Natural killer cell treated with Interleukin-12 subunit alpha and Interleukin-12 subunit beta and Interleukin-15 and Interleukin-18, amount 100 ng/mL, for 72 hours (primary cell): ENCODE results near the gene AP2S1. TPM values are rescaled to one million over a fixed set of nuclear protein-coding genes. Genes with fewer than 3 reads are reported as not detected.
"Not testable (repeated sequence)": the region's sequence is repeated elsewhere in the genome, so short reads cannot be mapped to it uniquely, and the experiment has no call there.

ENCODE experiments used
- ATAC-seq, 2 donors: fragments of 150-1000 bp; cut with Tn5 transposase in 1 of 2; sonication (Bioruptor Pico), chemical (Tn5 transposase) in 1 of 2; 2 replicates each; pipeline ENCODE4 v1.10.0; 2021
- DNase-seq: peaks from one replicate; pipeline ENCODE4 v3.0.0; 2022; ENCODE audit warnings: low spot score
- H3K27ac Mint-ChIP-seq, 2 donors: 1 replicate in 1 of 2; 2 replicates in 1 of 2; pipeline ENCODE4 v1.8.0; 2022; ENCODE audit warnings: mixed read lengths in 2 of 2, mild to moderate bottlenecking in 1 of 2, moderate library complexity in 1 of 2
- H3K27me3 Mint-ChIP-seq, 2 donors: 1 replicate in 1 of 2; 2 replicates in 1 of 2; pipeline ENCODE4 v1.8.0; 2022; ENCODE audit warnings: mixed read lengths in 2 of 2
- H3K36me3 Mint-ChIP-seq: one replicate; pipeline ENCODE4 v1.8.0; 2022; ENCODE audit warnings: mixed read lengths
- H3K4me1 Mint-ChIP-seq, 2 donors: 1 replicate in 1 of 2; 2 replicates in 1 of 2; pipeline ENCODE4 v1.8.0; 2022; ENCODE audit warnings: low read depth in 2 of 2, mixed read lengths in 2 of 2, mild to moderate bottlenecking in 1 of 2
- H3K4me3 Mint-ChIP-seq: one replicate; pipeline ENCODE4 v1.8.0; 2022; ENCODE audit warnings: mixed read lengths
- H3K9me3 Mint-ChIP-seq: 2 replicates; pipeline ENCODE4 v1.8.0; 2022; ENCODE audit warnings: mixed read lengths
- total RNA-seq, 2 donors: library from RNA; stranded (reverse); gene quantifications; one replicate each; pipeline ENCODE4 v1.2.3, GENCODE V29; 2022

The AP2S1 gene
- total RNA-seq, 2 donors from 2014 or later: 94.3 to 130 TPM

DNA sequence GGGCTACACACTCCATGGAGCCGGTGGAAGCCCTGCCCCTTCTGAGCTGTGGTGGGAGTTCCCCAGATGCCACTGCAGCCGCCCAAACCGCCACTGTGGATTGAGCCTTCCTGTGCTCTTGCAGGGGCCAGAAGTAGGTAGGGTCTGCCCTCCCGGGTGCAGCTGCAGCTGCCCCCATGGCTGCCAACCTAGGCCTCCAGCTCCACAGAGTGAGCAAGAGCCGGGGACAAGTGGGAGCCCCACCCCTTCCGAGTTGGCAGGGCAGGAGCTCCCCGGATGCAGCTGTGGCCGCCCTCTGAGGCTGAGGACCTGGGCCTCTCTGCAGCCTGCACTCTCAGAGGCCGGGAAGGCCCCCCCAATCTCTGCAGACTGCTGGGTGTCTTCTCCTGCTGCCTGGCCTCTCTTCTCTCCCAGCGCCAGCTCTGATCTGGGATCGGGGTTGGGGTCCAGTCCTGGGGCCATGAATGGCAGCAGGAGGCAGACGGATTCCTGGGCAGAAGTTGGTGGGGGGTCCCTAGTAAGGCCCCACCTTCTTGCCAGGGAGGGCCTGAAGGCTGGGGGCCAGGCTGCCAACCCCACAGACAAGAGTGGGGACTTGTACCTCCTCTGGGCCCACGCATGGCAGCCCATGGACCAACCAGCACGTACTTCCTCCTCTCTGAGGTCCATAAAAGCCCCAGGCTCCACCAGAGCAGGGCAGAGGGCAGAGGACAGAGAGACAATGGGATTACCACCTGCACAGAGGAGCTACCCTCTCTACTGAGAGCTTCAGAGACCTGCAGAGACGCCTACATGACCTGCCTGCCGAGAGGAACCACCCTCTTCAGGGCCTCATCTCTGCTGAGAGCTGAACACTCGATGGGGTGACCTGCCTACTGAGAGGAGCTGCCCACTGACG, 28.9 kb downstream of the AP2S1 start:
- Mint-ChIP-seq H3K4me1 (peaks cover 13 to 24% of the 10 kb centered on the region in 2 donors), H3K36me3 (no peaks in the 10 kb centered on the region), H3K4me3 (no peak overlapping the region), H3K9me3 (no peaks in the 10 kb centered on the region), H3K27me3 (no peaks in the 10 kb centered on the region), H3K27ac (peak overlapping the region; percentile 16 to 87)
- ATAC-seq (peak; percentile 78 to 87), DNase-seq (peak; percentile 67)

DNA sequence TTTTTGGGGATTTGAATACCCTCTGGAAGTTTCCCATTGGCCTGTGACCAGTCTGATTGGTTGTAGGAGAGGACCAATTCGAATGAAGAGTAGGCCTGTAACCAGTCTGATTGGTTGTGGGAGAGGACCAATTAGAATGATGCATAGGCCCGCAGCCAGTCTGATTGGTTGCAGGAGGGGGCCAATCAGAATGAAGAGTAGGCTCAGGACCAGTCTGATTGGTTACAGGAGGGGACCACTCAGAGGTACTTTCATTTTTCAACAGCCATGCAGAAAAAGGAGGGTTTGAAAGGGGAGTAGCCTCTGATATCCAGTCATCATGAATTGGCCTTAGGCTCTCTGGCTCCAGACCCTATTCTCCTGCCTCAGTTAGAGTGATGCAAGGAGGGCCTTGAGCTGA, 31.8 kb downstream of the AP2S1 start:
- no peak overlapping the region for H3K4me3 Mint-ChIP-seq
- peak in 1 of 2 donors; percentile 45 for ATAC-seq
- peak overlapping the region in 1 of 2 donors; percentile 45 for H3K27ac Mint-ChIP-seq

DNA sequence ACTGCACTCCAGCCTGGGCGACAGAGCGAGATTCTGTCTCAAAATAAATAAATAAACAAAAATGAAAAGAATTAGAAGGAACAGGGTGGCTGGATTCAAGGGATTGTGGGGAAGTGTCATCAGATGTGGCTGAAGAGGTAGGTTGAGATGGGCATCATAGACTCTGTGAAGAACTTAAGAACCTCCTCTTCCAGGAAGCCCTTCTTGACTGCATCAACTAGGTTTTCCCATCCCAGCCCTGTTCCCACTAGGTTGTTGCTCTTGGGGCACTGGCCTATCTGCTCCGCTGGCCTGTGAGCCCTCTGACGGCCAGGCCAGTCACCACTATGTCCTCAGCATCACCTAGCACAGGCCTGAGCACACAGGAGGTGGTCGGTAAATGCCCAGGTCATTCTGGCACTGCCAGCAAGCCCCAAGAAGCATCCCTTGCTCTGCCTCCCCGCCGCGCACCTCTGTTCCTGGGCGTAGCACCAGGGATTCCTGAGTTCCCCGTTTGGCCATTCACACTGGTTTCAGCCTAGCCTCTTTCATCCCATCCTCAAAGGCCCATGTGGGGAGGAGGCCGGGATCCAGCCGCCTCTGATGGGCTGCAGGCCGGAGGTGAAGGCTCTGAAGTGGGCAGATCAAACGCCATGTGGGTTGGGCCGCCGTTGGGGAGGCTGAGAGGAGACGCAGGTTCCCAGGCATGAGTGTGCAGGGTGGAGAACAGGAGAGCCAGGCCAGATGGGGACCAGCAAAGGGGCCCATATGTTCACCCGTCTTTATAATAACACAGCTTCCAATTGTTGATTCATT, 34.6 kb downstream of the AP2S1 start:
- DNase-seq (no peak), ATAC-seq (no peak)
- H3K27ac Mint-ChIP-seq: no peak overlapping the region
- no peaks in the 10 kb centered on the region for H3K36me3 Mint-ChIP-seq
- no peaks in the 10 kb centered on the region for H3K9me3 Mint-ChIP-seq
- peaks cover 0 to 2% of the 10 kb centered on the region in 2 donors for H3K27me3 Mint-ChIP-seq
- peaks cover 0 to 6% of the 10 kb centered on the region in 2 donors for H3K4me1 Mint-ChIP-seq
- no peak overlapping the region for H3K4me3 Mint-ChIP-seq

More for the DNA sequence above, 31.8 kb downstream of the AP2S1 start:
- no peaks in the 10 kb centered on the region for H3K9me3 Mint-ChIP-seq
- H3K36me3 Mint-ChIP-seq: no peaks in the 10 kb centered on the region
- H3K4me1 Mint-ChIP-seq: peaks cover 0 to 11% of the 10 kb centered on the region in 2 donors
- no peak for DNase-seq
- H3K27me3 Mint-ChIP-seq: peaks cover 0 to 2% of the 10 kb centered on the region in 2 donors

DNA sequence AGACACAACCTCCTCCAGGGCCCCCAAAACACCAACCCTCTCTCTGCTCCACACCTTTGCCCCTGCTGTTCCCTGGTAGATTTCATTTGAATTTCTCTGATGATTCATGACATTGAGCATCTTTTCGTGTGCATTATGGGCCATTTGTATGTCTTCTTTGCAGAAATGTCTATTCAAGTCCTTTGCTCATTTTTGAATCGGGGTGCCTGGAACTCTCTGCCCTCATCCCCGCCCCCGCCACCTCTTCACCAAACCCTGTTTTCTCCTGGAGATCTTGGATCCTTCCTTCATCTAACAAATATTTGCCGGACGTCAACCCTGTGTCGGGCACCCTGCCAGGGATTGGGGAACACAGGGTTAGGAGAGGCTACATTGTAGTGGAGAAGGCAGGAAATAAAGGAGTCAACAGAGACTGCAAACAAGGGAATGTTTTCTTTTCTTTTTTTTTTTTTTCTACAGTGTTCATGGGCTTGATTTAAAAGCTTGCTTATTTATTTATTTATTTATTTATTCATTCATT, 36.7 kb downstream of the AP2S1 start:
- no peaks in the 10 kb centered on the region for H3K9me3 Mint-ChIP-seq
- no peaks in the 10 kb centered on the region for H3K36me3 Mint-ChIP-seq
- ATAC-seq: no peak

DNA sequence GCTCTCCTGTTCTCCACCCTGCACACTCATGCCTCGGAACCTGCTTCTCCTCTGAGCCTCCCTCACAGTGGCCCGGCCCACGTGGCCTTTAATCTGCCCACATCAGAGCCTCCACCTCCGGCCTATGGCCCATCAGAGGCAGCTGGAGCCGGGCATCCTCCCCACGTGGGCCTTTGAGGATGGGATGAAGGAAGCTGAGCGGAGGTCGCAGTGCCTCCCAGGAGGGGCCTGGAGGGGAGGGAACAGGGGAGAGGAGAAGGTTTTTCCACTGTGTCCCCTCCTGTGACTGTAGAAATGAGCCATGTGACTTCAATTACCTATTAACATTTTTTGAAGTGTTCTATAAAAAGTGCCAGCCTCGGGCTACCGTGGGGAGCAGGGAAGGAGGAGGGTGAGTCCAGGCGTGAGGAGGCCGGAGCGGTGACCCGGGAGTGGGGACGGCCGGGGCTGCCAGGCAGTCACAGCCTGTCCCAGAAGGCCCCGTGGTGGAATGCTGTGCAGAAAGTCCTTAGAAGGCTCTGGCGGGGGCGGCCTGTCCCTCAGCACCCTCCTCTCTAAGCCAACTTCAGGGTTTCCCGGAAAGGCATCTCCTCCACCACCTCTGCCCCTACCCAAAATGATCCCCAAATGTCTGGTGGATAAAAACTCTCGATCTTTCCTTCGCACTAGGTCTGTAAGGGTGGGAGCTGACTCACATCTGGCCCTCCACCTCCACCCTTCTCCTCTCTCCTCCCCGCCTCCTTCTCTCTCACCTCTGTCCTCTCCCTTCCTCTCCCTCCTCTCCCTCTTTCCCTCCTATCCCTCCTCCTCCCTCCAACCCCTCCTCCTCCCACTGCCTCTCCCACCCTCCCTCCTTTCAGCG, 37.4 kb downstream of the AP2S1 start:
- Mint-ChIP-seq H3K4me3 (no peak overlapping the region), H3K9me3 (no peaks in the 10 kb centered on the region), H3K27ac (no peak overlapping the region), H3K27me3 (peaks cover 0 to 2% of the 10 kb centered on the region in 2 donors), H3K4me1 (no peaks in the 10 kb centered on the region), H3K36me3 (no peaks in the 10 kb centered on the region)
- DNase-seq (no peak), ATAC-seq (peak in 1 of 2 donors; percentile 32)

More for the DNA sequence above, 36.7 kb downstream of the AP2S1 start:
- peaks cover 0 to 2% of the 10 kb centered on the region in 2 donors for H3K27me3 Mint-ChIP-seq
- no peaks in the 10 kb centered on the region for H3K4me1 Mint-ChIP-seq
- H3K4me3 Mint-ChIP-seq: no peak overlapping the region
- no peak for DNase-seq
- H3K27ac Mint-ChIP-seq: no peak overlapping the region

DNA sequence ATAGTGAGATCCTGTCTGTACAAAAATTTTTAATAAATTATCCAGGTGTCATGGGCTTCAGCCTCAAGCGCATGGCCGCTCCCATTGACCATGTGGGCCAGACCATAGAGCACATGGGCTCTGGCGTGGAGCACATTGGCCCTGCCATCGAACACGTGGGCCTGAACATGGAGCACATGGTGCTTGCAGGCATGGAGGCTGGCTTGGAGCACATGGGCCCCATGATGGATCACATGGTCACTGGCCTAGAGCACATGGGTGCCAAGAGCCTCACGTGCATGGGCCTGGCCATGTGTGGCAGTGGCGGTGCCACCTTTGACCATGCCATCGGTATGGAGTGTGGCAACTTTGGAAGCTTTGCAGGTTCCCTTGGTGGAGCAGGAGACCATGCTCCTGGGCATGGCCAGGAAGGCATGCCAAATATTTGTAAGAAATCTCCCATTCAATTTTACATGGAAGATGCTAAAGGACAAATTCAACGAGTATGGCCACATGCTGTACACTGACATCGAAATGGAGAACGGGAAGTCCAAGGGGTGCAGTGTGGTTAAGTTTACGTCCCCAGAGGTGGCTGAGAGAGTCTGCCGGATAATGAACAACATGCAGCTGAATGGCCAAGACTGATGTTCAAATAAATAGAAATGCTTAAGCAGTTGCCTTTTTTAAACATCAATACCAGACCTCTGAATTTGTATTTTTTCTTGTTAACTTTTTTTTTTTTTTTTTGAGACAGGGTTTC, 40.9 kb downstream of the AP2S1 start:
- Mint-ChIP-seq H3K4me1 (no peaks in the 10 kb centered on the region), H3K4me3 (no peak overlapping the region), H3K9me3 (no peaks in the 10 kb centered on the region), H3K27ac (no peak overlapping the region), H3K27me3 (no peaks in the 10 kb centered on the region), H3K36me3 (no peaks in the 10 kb centered on the region)
- ATAC-seq: no peak
- DNase-seq: no peak

DNA sequence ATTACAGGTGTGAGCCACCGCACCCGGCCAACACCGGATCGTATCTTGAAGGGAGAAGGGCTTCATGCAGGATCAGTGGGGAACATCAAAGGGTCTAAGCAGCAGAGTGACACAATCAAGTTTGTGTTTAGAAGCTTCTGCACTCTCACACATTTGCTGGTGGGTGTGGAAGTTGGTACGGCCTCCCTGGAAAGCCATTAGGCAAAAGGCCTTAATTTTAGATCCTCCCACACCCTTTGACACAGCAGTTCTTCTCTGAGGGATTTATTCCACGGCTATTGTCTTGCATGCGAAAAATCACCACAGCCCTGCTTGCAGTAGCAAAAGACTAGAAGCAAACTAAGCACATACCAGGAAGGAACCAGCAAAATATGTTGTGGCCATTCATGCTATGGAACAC, 44.0 kb downstream of the AP2S1 start:
- Mint-ChIP-seq H3K36me3 (no peaks in the 10 kb centered on the region), H3K4me1 (no peaks in the 10 kb centered on the region), H3K27me3 (no peaks in the 10 kb centered on the region), H3K27ac (no peak overlapping the region), H3K9me3 (no peaks in the 10 kb centered on the region), H3K4me3 (no peak overlapping the region)
- ATAC-seq (no peak), DNase-seq (no peak)

DNA sequence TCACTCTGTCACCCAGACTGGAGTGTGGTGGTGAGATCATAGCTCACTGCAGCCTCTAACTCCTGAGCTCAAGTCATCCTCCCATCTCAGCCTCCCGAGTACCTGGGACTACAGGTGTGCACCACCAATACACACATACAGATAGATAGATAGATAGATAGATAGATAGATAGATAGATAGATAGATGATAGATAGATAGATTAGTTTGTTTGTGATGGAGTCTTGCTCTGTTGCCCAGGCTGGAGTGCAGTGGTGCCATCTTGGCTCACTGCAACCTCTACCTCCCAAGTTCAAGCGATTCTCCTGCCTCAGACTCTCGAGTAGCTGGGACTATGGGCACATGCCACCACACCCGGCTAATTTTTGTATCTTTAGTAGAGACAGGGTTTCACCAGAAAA, 46.2 kb downstream of the AP2S1 start:
- H3K4me1 Mint-ChIP-seq, H3K4me3 Mint-ChIP-seq, H3K9me3 Mint-ChIP-seq, H3K36me3 Mint-ChIP-seq, H3K27ac Mint-ChIP-seq, ATAC-seq, H3K27me3 Mint-ChIP-seq, DNase-seq: not testable (repeated sequence)

DNA sequence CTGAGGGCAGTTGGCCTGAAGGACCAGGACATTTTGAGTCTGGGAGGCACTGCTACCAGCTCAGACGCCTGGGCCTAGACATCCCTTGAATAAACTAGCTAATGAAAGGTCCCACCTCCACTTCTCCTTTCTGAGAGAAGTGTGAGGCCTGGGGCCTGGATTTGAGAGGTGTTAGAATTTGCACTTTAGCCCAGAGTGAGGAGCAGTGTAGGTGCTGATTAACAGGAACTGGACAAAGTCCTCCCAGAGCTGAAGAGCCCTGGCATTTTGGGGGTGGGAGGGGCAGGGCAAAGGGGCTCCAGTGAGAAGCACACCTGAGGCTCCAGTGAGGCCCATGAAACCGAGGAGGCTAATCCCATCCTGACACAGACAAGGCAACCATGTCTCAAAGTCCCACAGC, 47.1 kb downstream of the AP2S1 start:
- Mint-ChIP-seq H3K27me3 (no peaks in the 10 kb centered on the region), H3K27ac (no peak overlapping the region), H3K4me3 (no peak overlapping the region), H3K36me3 (no peaks in the 10 kb centered on the region), H3K4me1 (no peaks in the 10 kb centered on the region), H3K9me3 (no peaks in the 10 kb centered on the region)
- DNase-seq (no peak), ATAC-seq (no peak)

DNA sequence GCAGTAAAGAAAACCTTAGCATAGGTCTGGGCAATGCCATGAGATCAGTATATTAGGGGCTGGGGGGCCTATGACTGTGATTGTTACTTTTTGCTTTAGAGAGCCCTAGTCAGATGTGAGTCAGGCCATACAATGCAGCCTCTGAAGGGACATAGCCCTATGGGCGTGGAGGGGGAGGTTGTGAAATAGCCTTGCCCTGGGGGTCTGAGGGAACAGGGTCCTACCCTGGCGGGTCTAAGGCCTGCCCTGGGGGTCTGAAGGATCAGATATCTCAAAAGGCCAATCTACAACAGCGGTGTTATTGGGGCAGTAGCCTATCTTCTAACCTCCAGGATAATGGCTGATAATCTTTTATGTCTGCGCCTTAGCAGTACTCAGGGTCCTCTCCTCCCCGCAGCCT, 48.5 kb downstream of the AP2S1 start:
- no peaks in the 10 kb centered on the region for H3K4me1 Mint-ChIP-seq
- no peaks in the 10 kb centered on the region for H3K27me3 Mint-ChIP-seq

DNA sequence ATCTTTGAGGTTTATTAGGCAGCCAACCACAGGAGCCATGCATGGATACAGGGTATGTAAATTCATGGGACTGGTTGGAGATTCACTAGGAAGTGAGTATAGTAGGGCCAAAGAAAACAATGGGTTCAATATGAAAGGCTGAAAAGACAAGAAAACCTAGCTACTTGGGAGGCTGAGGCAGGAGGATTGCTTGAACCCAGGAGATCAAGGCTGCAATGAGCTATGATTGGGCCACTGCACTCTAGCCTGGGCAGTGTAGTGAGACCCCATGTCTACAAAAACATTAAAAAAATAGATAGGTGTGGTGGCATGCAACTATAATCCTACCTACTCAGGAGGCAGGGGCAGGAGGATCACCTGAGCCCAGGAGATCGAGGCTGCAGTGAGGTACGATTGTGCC, 51.9 kb downstream of the AP2S1 start:
- H3K4me3 Mint-ChIP-seq: no peak overlapping the region
- no peaks in the 10 kb centered on the region for H3K4me1 Mint-ChIP-seq
- no peaks in the 10 kb centered on the region for H3K27me3 Mint-ChIP-seq
- H3K36me3 Mint-ChIP-seq: no peaks in the 10 kb centered on the region
- H3K27ac Mint-ChIP-seq: no peak overlapping the region
- H3K9me3 Mint-ChIP-seq: no peaks in the 10 kb centered on the region
- DNase-seq (no peak), ATAC-seq (no peak)

More for the DNA sequence above, 48.5 kb downstream of the AP2S1 start:
- Mint-ChIP-seq H3K9me3 (no peaks in the 10 kb centered on the region), H3K4me3 (no peak overlapping the region), H3K36me3 (no peaks in the 10 kb centered on the region), H3K27ac (no peak overlapping the region)
- ATAC-seq (no peak), DNase-seq (no peak)

DNA sequence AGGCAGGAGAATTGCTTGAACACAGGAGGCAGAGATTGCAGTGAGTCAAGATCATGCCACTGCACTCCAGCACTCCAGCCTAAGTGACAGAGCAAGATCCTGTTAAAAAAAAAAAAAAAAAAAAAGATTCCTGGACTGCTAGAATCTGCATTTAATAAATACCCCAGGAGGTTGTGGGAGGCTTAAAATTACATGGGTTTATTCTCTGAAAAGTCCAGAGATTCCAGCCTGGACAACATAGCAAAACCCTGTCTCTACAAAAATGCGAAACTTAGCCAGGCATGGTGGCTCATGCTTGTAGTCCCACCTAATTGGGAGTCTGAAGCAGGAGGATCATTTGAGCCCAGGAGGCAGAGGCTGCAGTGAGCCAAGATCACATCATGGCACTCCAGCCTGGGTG, 52.8 kb downstream of the AP2S1 start:
- Mint-ChIP-seq H3K27me3 (no peaks in the 10 kb centered on the region), H3K9me3 (no peaks in the 10 kb centered on the region), H3K27ac (no peak overlapping the region), H3K4me1 (no peaks in the 10 kb centered on the region), H3K4me3 (no peak overlapping the region), H3K36me3 (no peaks in the 10 kb centered on the region)
- DNase-seq (no peak), ATAC-seq (no peak)

DNA sequence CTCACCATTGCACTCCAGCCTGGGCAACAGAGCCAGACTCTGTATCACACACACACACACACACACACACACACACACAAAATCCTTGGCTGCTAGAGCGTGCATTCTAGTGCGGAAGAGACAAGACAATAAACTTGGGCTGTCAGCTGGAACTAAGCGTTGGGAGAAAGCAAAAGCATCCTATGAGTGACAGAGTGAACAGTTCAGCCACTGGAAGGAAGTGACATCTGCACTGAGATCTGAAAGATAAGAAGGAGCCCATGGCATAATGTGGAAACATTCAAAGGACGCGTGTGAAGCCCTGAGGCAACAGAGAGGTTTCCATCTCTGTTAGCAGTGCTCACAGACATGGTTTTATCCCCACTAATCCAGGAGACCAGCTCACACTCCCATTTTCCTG, 58.7 kb downstream of the AP2S1 start:
- ATAC-seq: no peak
- H3K27me3 Mint-ChIP-seq: no peaks in the 10 kb centered on the region

More for the DNA sequence above, 58.7 kb downstream of the AP2S1 start:
- no peak for DNase-seq
- H3K9me3 Mint-ChIP-seq: no peaks in the 10 kb centered on the region
- peak overlapping the region in 1 of 2 donors; percentile 16 for H3K27ac Mint-ChIP-seq
- H3K4me3 Mint-ChIP-seq: no peak overlapping the region
- H3K36me3 Mint-ChIP-seq: no peaks in the 10 kb centered on the region
- H3K4me1 Mint-ChIP-seq: peaks cover 7 to 8% of the 10 kb centered on the region in 2 donors
